ENCODE data around the gene RELB. TPM values are rescaled to one million over a fixed set of nuclear protein-coding genes. Genes with fewer than 3 reads are reported as not detected.
A peak's percentile ranks its signal among the peaks of the same experiment; 100 is the strongest.

RELB gene
- polyA plus RNA-seq, 1 donor = 8.4 TPM

- peaks cover 2% of the 10 kb centered on the region for H3K9me3 ChIP-seq (ENCODE audit: control insufficient read depth, low read depth, low read length)
- DNase-seq = no peak
- H3K4me3 ChIP-seq (ENCODE audit: low read length) = peak overlapping the region; percentile 90
- WGBS (ENCODE audit: insufficient coverage, low lambda C conversion rate) = no CpG with 5 or more reads among the region's 19 CpGs
- H3K27ac ChIP-seq (ENCODE audit: low read length) = no peak overlapping the region
- H3K4me1 ChIP-seq (ENCODE audit: control insufficient read depth, insufficient read depth, low read length) = peaks cover 19% of the 10 kb centered on the region
- H3K36me3 ChIP-seq (ENCODE audit: control insufficient read depth, insufficient read depth, low read length) = peaks cover 54% of the 10 kb centered on the region
- H3K27me3 ChIP-seq (ENCODE audit: control insufficient read depth, insufficient read depth, low read length) = no peaks in the 10 kb centered on the region
Observed at GRCh38 chr19:45040059-45040771, 39.0 kb downstream of the RELB start.

GRCh38 chr19:45041125-45041524 lies 39.9 kb downstream of the RELB start:
- Histone ChIP-seq H3K9me3 (ENCODE audit: control insufficient read depth, low read depth, low read length) (peaks cover 2% of the 10 kb centered on the region), H3K27ac (ENCODE audit: low read length) (no peak overlapping the region), H3K4me3 (ENCODE audit: low read length) (no peak overlapping the region), H3K27me3 (ENCODE audit: control insufficient read depth, insufficient read depth, low read length) (no peaks in the 10 kb centered on the region), H3K4me1 (ENCODE audit: control insufficient read depth, insufficient read depth, low read length) (peaks cover 28% of the 10 kb centered on the region), H3K36me3 (ENCODE audit: control insufficient read depth, insufficient read depth, low read length) (peaks cover 50% of the 10 kb centered on the region)
- DNase-seq = no peak
- WGBS (ENCODE audit: insufficient coverage, low lambda C conversion rate) = no CpG with 5 or more reads among the region's 6 CpGs

GRCh38 chr19:45045671-45046353 lies 44.5 kb downstream of the RELB start:
- peaks cover 28% of the 10 kb centered on the region for H3K4me1 ChIP-seq (ENCODE audit: control insufficient read depth, insufficient read depth, low read length)
- WGBS (ENCODE audit: insufficient coverage, low lambda C conversion rate) = no CpG with 5 or more reads among the region's 14 CpGs
- peak; percentile 48 to 84 for DNase-seq
- peaks cover 51% of the 10 kb centered on the region for H3K36me3 ChIP-seq (ENCODE audit: control insufficient read depth, insufficient read depth, low read length)
- H3K27ac ChIP-seq (ENCODE audit: low read length) = peak overlapping the region; percentile 64
- H3K9me3 ChIP-seq (ENCODE audit: control insufficient read depth, low read depth, low read length) = no peaks in the 10 kb centered on the region
- H3K27me3 ChIP-seq (ENCODE audit: control insufficient read depth, insufficient read depth, low read length) = no peaks in the 10 kb centered on the region
- no peak overlapping the region for H3K4me3 ChIP-seq (ENCODE audit: low read length)

- DNase-seq = peak in 1 of 2 donors; percentile 45
- Histone ChIP-seq H3K36me3 (ENCODE audit: control insufficient read depth, insufficient read depth, low read length) (peaks cover 51% of the 10 kb centered on the region), H3K4me1 (ENCODE audit: control insufficient read depth, insufficient read depth, low read length) (peaks cover 33% of the 10 kb centered on the region), H3K4me3 (ENCODE audit: low read length) (no peak overlapping the region), H3K27me3 (ENCODE audit: control insufficient read depth, insufficient read depth, low read length) (no peaks in the 10 kb centered on the region), H3K27ac (ENCODE audit: low read length) (peak overlapping the region; percentile 64), H3K9me3 (ENCODE audit: control insufficient read depth, low read depth, low read length) (no peaks in the 10 kb centered on the region)
- WGBS (ENCODE audit: insufficient coverage, low lambda C conversion rate) = no CpG with 5 or more reads among the region's 7 CpGs
Observed at GRCh38 chr19:45046355-45046754, 45.1 kb downstream of the RELB start.

- Histone ChIP-seq H3K36me3 (ENCODE audit: control insufficient read depth, insufficient read depth, low read length) (peaks cover 42% of the 10 kb centered on the region), H3K27ac (ENCODE audit: low read length) (no peak overlapping the region), H3K4me3 (ENCODE audit: low read length) (no peak overlapping the region), H3K4me1 (ENCODE audit: control insufficient read depth, insufficient read depth, low read length) (peaks cover 41% of the 10 kb centered on the region), H3K27me3 (ENCODE audit: control insufficient read depth, insufficient read depth, low read length) (no peaks in the 10 kb centered on the region), H3K9me3 (ENCODE audit: control insufficient read depth, low read depth, low read length) (no peaks in the 10 kb centered on the region)
- WGBS (ENCODE audit: insufficient coverage, low lambda C conversion rate) = 67% methylated on average over 3 of the region's 7 CpGs
- DNase-seq = no peak
Observed at GRCh38 chr19:45047188-45047797, 46.0 kb downstream of the RELB start.

- WGBS (ENCODE audit: insufficient coverage, low lambda C conversion rate) = no CpG with 5 or more reads among the region's 8 CpGs
- Histone ChIP-seq H3K4me1 (ENCODE audit: control insufficient read depth, insufficient read depth, low read length) (peaks cover 49% of the 10 kb centered on the region), H3K27ac (ENCODE audit: low read length) (no peak overlapping the region), H3K4me3 (ENCODE audit: low read length) (no peak overlapping the region), H3K9me3 (ENCODE audit: control insufficient read depth, low read depth, low read length) (no peaks in the 10 kb centered on the region), H3K27me3 (ENCODE audit: control insufficient read depth, insufficient read depth, low read length) (no peaks in the 10 kb centered on the region), H3K36me3 (ENCODE audit: control insufficient read depth, insufficient read depth, low read length) (peaks cover 46% of the 10 kb centered on the region)
- DNase-seq = no peak
Observed at GRCh38 chr19:45049073-45049736, 47.9 kb downstream of the RELB start.

GRCh38 chr19:45050036-45050435 lies 48.8 kb downstream of the RELB start:
- no peak for DNase-seq
- no peaks in the 10 kb centered on the region for H3K9me3 ChIP-seq (ENCODE audit: control insufficient read depth, low read depth, low read length)
- H3K4me3 ChIP-seq (ENCODE audit: low read length) = no peak overlapping the region
- H3K4me1 ChIP-seq (ENCODE audit: control insufficient read depth, insufficient read depth, low read length) = peaks cover 43% of the 10 kb centered on the region
- no peak overlapping the region for H3K27ac ChIP-seq (ENCODE audit: low read length)
- WGBS (ENCODE audit: insufficient coverage, low lambda C conversion rate) = no CpG with 5 or more reads among the region's 6 CpGs
- no peaks in the 10 kb centered on the region for H3K27me3 ChIP-seq (ENCODE audit: control insufficient read depth, insufficient read depth, low read length)
- H3K36me3 ChIP-seq (ENCODE audit: control insufficient read depth, insufficient read depth, low read length) = peaks cover 45% of the 10 kb centered on the region

GRCh38 chr19:45051929-45052579 lies 50.8 kb downstream of the RELB start:
- 0% methylated on average over 1 of the region's 9 CpGs for WGBS (ENCODE audit: insufficient coverage, low lambda C conversion rate)
- peaks cover 23% of the 10 kb centered on the region for H3K4me1 ChIP-seq (ENCODE audit: control insufficient read depth, insufficient read depth, low read length)
- no peaks in the 10 kb centered on the region for H3K27me3 ChIP-seq (ENCODE audit: control insufficient read depth, insufficient read depth, low read length)
- peak overlapping the region; percentile 85 for H3K27ac ChIP-seq (ENCODE audit: low read length)
- peak; percentile 75 to 93 for DNase-seq
- H3K36me3 ChIP-seq (ENCODE audit: control insufficient read depth, insufficient read depth, low read length) = peaks cover 53% of the 10 kb centered on the region
- no peaks in the 10 kb centered on the region for H3K9me3 ChIP-seq (ENCODE audit: control insufficient read depth, low read depth, low read length)
- no peak overlapping the region for H3K4me3 ChIP-seq (ENCODE audit: low read length)

- WGBS (ENCODE audit: insufficient coverage, low lambda C conversion rate) = no CpG with 5 or more reads among the region's 8 CpGs
Observed at GRCh38 chr19:45056831-45057230, 55.6 kb downstream of the RELB start.

GRCh38 chr19:45057444-45057843 lies 56.2 kb downstream of the RELB start:
- Histone ChIP-seq H3K9me3 (ENCODE audit: control insufficient read depth, low read depth, low read length) (no peaks in the 10 kb centered on the region), H3K27me3 (ENCODE audit: control insufficient read depth, insufficient read depth, low read length) (no peaks in the 10 kb centered on the region), H3K27ac (ENCODE audit: low read length) (no peak overlapping the region), H3K4me1 (ENCODE audit: control insufficient read depth, insufficient read depth, low read length) (peaks cover 6% of the 10 kb centered on the region), H3K4me3 (ENCODE audit: low read length) (no peak overlapping the region), H3K36me3 (ENCODE audit: control insufficient read depth, insufficient read depth, low read length) (peaks cover 91% of the 10 kb centered on the region)
- no CpG with 5 or more reads among the region's 9 CpGs for WGBS (ENCODE audit: insufficient coverage, low lambda C conversion rate)
- DNase-seq = no peak

More at GRCh38 chr19:45056831-45057230, 55.6 kb downstream of the RELB start:
- Histone ChIP-seq H3K4me3 (ENCODE audit: low read length) (no peak overlapping the region), H3K27ac (ENCODE audit: low read length) (no peak overlapping the region), H3K4me1 (ENCODE audit: control insufficient read depth, insufficient read depth, low read length) (peaks cover 12% of the 10 kb centered on the region), H3K36me3 (ENCODE audit: control insufficient read depth, insufficient read depth, low read length) (peaks cover 88% of the 10 kb centered on the region), H3K27me3 (ENCODE audit: control insufficient read depth, insufficient read depth, low read length) (no peaks in the 10 kb centered on the region), H3K9me3 (ENCODE audit: control insufficient read depth, low read depth, low read length) (no peaks in the 10 kb centered on the region)
- no peak for DNase-seq
